ENCODE results near the gene RNF31. TPM values are rescaled to one million over a fixed set of nuclear protein-coding genes. Genes with fewer than 3 reads are reported as not detected.

Gene RNF31
- total and polyA plus RNA-seq, 2 of the 13 experiments (the other 11 are each of a cell fraction or from before 2014, with no cell fraction given) = 48.2 to 86.8 TPM

DNA sequence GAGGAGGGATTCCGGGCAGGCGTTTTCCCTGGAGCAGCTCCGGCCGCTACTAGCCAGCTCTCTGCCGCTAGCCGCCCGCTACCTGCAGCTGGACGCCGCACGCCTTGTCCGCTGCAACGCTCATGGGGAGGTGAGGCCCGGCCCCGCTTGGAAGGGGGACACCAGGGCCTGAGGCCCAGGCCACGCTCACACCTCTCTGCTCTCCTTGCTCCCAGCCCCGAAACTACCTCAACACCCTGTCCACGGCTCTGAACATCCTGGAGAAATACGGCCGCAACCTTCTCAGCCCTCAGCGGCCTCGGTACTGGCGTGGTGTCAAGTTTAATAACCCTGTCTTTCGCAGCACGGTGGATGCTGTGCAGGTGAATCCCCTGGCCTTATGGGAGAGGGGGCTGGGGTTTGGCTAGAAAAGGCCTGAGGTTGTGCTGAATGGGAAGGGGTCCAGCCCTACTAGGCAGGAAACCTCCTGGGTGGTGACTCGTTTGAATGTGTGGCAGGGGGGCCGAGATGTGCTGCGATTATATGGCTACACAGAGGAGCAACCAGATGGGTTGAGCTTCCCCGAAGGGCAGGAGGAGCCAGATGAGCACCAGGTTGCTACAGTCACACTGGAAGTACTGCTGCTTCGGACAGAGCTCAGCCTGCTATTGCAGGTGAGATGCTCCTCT, 597 bp downstream of the RNF31 start (continued):
- TF ChIP-seq THYN1 (CRISPR knock-in tag; IDR thresholded peaks at IDR 0.05; ENCODE audit: borderline replicate concordance, low read depth) (no peak), ZBTB20 (CRISPR knock-in tag; IDR thresholded peaks at IDR 0.05; ENCODE audit: borderline replicate concordance, low read depth) (peak; percentile 37; the same call in 1 of the 2 replicates), ZNF292 (CRISPR knock-in tag; IDR thresholded peaks at IDR 0.05; ENCODE audit: borderline replicate concordance, low read depth) (peak; percentile 48; the same call in 1 of the 2 replicates), ZNF713 (CRISPR knock-in tag; IDR thresholded peaks at IDR 0.05) (peak; percentile 61; the same call in 1 of the 2 replicates), ZNF772 (CRISPR knock-in tag; IDR thresholded peaks at IDR 0.05) (no peak), CBX5 (CRISPR knock-in tag; IDR thresholded peaks at IDR 0.05; ENCODE audit: borderline replicate concordance) (peak; percentile 21; the same call in 1 of the 2 replicates), JDP2 (CRISPR knock-in tag; IDR thresholded peaks at IDR 0.05; ENCODE audit: borderline replicate concordance) (no peak), CBFB (CRISPR knock-in tag; IDR thresholded peaks at IDR 0.05) (no peak), PITX1 (CRISPR knock-in tag; IDR thresholded peaks at IDR 0.05) (peak; percentile 77; the same call in 1 of the 2 replicates), ZNF101 (CRISPR knock-in tag; IDR thresholded peaks at IDR 0.05; ENCODE audit: borderline replicate concordance, low read depth) (peak; percentile 89; the same call in 1 of the 2 replicates), NFKB2 (CRISPR knock-in tag; IDR thresholded peaks at IDR 0.05; ENCODE audit: borderline replicate concordance) (peak; percentile 62; the same call in 1 of the 2 replicates), ZBTB3 (CRISPR knock-in tag; IDR thresholded peaks at IDR 0.05; ENCODE audit: borderline replicate concordance, low read depth) (0 out of 2 replicates have a peak, but pooled peaks have one; percentile 12), POGZ (CRISPR knock-in tag; IDR thresholded peaks at IDR 0.05) (no peak; the same call in 1 of the 2 replicates), ZNF839 (CRISPR knock-in tag; IDR thresholded peaks at IDR 0.05; ENCODE audit: borderline replicate concordance) (peak; percentile 69), MZF1 (CRISPR knock-in tag; IDR thresholded peaks at IDR 0.05; ENCODE audit: borderline replicate concordance) (peak; percentile 97)
- TF ChIP-seq, protein P1, sequence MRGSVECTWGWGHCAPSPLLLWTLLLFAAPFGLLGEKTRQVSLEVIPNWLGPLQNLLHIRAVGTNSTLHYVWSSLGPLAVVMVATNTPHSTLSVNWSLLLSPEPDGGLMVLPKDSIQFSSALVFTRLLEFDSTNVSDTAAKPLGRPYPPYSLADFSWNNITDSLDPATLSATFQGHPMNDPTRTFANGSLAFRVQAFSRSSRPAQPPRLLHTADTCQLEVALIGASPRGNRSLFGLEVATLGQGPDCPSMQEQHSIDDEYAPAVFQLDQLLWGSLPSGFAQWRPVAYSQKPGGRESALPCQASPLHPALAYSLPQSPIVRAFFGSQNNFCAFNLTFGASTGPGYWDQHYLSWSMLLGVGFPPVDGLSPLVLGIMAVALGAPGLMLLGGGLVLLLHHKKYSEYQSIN (CRISPR knock-in tag; IDR thresholded peaks at IDR 0.05; ENCODE audit: borderline replicate concordance) = no peak
- TF ChIP-seq, protein P2, sequence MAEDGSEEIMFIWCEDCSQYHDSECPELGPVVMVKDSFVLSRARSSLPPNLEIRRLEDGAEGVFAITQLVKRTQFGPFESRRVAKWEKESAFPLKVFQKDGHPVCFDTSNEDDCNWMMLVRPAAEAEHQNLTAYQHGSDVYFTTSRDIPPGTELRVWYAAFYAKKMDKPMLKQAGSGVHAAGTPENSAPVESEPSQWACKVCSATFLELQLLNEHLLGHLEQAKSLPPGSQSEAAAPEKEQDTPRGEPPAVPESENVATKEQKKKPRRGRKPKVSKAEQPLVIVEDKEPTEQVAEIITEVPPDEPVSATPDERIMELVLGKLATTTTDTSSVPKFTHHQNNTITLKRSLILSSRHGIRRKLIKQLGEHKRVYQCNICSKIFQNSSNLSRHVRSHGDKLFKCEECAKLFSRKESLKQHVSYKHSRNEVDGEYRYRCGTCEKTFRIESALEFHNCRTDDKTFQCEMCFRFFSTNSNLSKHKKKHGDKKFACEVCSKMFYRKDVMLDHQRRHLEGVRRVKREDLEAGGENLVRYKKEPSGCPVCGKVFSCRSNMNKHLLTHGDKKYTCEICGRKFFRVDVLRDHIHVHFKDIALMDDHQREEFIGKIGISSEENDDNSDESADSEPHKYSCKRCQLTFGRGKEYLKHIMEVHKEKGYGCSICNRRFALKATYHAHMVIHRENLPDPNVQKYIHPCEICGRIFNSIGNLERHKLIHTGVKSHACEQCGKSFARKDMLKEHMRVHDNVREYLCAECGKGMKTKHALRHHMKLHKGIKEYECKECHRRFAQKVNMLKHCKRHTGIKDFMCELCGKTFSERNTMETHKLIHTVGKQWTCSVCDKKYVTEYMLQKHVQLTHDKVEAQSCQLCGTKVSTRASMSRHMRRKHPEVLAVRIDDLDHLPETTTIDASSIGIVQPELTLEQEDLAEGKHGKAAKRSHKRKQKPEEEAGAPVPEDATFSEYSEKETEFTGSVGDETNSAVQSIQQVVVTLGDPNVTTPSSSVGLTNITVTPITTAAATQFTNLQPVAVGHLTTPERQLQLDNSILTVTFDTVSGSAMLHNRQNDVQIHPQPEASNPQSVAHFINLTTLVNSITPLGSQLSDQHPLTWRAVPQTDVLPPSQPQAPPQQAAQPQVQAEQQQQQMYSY (CRISPR knock-in tag; IDR thresholded peaks at IDR 0.05) = no peak
- TF ChIP-seq, protein P3, sequence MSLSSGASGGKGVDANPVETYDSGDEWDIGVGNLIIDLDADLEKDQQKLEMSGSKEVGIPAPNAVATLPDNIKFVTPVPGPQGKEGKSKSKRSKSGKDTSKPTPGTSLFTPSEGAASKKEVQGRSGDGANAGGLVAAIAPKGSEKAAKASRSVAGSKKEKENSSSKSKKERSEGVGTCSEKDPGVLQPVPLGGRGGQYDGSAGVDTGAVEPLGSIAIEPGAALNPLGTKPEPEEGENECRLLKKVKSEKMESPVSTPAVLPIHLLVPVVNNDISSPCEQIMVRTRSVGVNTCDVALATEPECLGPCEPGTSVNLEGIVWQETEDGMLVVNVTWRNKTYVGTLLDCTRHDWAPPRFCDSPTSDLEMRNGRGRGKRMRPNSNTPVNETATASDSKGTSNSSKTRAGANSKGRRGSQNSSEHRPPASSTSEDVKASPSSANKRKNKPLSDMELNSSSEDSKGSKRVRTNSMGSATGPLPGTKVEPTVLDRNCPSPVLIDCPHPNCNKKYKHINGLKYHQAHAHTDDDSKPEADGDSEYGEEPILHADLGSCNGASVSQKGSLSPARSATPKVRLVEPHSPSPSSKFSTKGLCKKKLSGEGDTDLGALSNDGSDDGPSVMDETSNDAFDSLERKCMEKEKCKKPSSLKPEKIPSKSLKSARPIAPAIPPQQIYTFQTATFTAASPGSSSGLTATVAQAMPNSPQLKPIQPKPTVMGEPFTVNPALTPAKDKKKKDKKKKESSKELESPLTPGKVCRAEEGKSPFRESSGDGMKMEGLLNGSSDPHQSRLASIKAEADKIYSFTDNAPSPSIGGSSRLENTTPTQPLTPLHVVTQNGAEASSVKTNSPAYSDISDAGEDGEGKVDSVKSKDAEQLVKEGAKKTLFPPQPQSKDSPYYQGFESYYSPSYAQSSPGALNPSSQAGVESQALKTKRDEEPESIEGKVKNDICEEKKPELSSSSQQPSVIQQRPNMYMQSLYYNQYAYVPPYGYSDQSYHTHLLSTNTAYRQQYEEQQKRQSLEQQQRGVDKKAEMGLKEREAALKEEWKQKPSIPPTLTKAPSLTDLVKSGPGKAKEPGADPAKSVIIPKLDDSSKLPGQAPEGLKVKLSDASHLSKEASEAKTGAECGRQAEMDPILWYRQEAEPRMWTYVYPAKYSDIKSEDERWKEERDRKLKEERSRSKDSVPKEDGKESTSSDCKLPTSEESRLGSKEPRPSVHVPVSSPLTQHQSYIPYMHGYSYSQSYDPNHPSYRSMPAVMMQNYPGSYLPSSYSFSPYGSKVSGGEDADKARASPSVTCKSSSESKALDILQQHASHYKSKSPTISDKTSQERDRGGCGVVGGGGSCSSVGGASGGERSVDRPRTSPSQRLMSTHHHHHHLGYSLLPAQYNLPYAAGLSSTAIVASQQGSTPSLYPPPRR (CRISPR knock-in tag; IDR thresholded peaks at IDR 0.05; ENCODE audit: borderline replicate concordance) = peak; percentile 61

Data from HepG2 (cell line).